Testis (tissue), 2 donors: ENCODE measurements around the gene C13orf42.
A peak's percentile ranks its signal among the peaks of the same experiment; 100 is the strongest.

Experiments used
- CTCF ChIP-seq, 3 experiments: fragments of 450-650 bp in 2 of 3; fragments of 200-600 bp in 1 of 3; sonication (generic) in 1 of 3; IDR thresholded peaks; one replicate each; pipeline ENCODE4 v1.5.1; 2016 to 2019; ENCODE audit warnings: antibody characterized with exemption in 3 of 3, mild to moderate bottlenecking in 2 of 3, moderate library complexity in 1 of 3
- POLR2A ChIP-seq: fragments of 450-650 bp; IDR thresholded peaks from one replicate; pipeline ENCODE4 v1.6.1; 2017; ENCODE audit warnings: antibody characterized with exemption, mild to moderate bottlenecking, moderate library complexity

GRCh38 chr13:51125495-51126226 lies 14.6 kb upstream of the C13orf42 start:
- TF ChIP-seq CTCF (IDR thresholded peaks at IDR 0.05) (peak; percentile 59 to 66 (median 62)), POLR2A (no peak)
